ENCODE data around the gene MBD5.

GRCh38 chr2:148021886-148022285, 995 bp downstream of the MBD5 start:
- TF ChIP-seq CTCF (IDR thresholded peaks at IDR 0.05) (no peak), POLR2A (IDR thresholded peaks at IDR 0.05) (no peak)
